VCaP (cell line): ENCODE data around the gene KRT12.

Experiments used
- H3K27ac ChIP-seq: fragments of 450-650 bp; 2 replicates; pipeline ENCODE4 v1.5.1; 2017
- CTCF ChIP-seq: fragments of 450-650 bp; conservative IDR thresholded peaks from 2 replicates; pipeline ENCODE4 v1.5.1; 2017; ENCODE audit warnings: mild to moderate bottlenecking, moderate library complexity

KRT12 gene

GRCh38 chr17:40883626-40884334 is 16.8 kb upstream of the KRT12 start:
- H3K27ac ChIP-seq = no peak overlapping the region
- TF ChIP-seq CTCF = no peak

- TF ChIP-seq CTCF = no peak
- H3K27ac ChIP-seq = no peak overlapping the region
Observed at GRCh38 chr17:40883031-40883430, 16.0 kb upstream of the KRT12 start.

- no peak for TF ChIP-seq CTCF
- no peak overlapping the region for H3K27ac ChIP-seq
Observed at GRCh38 chr17:40879026-40879425, 12.0 kb upstream of the KRT12 start.

- TF ChIP-seq CTCF = no peak
- no peak overlapping the region for H3K27ac ChIP-seq
Observed at GRCh38 chr17:40878044-40878443, 11.0 kb upstream of the KRT12 start.

- no peak for TF ChIP-seq CTCF
- H3K27ac ChIP-seq = no peak overlapping the region
Observed at GRCh38 chr17:40873801-40874200, 6.8 kb upstream of the KRT12 start.

GRCh38 chr17:40873255-40873654 is 6.2 kb upstream of the KRT12 start:
- no peak overlapping the region for H3K27ac ChIP-seq
- TF ChIP-seq CTCF = no peak

- H3K27ac ChIP-seq = no peak overlapping the region
- no peak for TF ChIP-seq CTCF
Observed at GRCh38 chr17:40872416-40872815, 5.4 kb upstream of the KRT12 start.
